PC-9 (cell line): ENCODE data around the gene GOLGA5.
"Not testable (repeated sequence)": the region's sequence is repeated elsewhere in the genome, so short reads cannot be mapped to it uniquely, and the experiment has no call there.

Experiments
- EZH2 ChIP-seq: fragments of 200-600 bp; sonication (generic); IDR thresholded peaks from 2 replicates; pipeline ENCODE4 v1.8.0; 2017; ENCODE audit warnings: antibody characterized with exemption, low read depth
- TF ChIP-seq, protein P1 (sequence below): fragments of 200-600 bp; sonication (generic); conservative IDR thresholded peaks from 2 replicates; pipeline ENCODE4 v1.6.1; 2017; ENCODE audit warnings: mixed run types, antibody characterized with exemption, mild to moderate bottlenecking, moderate library complexity

DNA sequence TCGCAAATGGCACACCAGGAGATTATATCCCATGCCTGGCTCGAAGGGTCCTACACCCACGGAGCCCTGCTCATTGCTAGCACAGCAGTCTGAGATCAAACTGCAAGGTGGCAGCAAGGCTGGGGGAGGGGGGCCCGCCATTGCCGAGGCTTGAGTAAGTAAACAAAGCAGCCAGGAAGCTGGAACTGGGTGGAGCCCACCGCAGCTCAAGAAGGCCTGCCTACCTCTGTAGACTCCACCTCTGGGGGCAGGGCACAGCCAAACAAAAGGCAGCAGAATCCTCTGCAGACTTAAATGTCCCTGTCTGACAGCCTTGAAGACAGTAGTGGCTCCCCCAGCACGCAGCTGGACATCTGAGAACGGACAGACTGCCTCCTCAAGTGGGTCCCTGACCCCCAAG is 59.0 kb downstream of the GOLGA5 start:
- TF ChIP-seq EZH2 = not testable (repeated sequence)
- TF ChIP-seq, protein P1, sequence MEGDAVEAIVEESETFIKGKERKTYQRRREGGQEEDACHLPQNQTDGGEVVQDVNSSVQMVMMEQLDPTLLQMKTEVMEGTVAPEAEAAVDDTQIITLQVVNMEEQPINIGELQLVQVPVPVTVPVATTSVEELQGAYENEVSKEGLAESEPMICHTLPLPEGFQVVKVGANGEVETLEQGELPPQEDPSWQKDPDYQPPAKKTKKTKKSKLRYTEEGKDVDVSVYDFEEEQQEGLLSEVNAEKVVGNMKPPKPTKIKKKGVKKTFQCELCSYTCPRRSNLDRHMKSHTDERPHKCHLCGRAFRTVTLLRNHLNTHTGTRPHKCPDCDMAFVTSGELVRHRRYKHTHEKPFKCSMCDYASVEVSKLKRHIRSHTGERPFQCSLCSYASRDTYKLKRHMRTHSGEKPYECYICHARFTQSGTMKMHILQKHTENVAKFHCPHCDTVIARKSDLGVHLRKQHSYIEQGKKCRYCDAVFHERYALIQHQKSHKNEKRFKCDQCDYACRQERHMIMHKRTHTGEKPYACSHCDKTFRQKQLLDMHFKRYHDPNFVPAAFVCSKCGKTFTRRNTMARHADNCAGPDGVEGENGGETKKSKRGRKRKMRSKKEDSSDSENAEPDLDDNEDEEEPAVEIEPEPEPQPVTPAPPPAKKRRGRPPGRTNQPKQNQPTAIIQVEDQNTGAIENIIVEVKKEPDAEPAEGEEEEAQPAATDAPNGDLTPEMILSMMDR = not testable (repeated sequence)
